ENCODE measurements around the gene ASIC1. TPM values are rescaled to one million over a fixed set of nuclear protein-coding genes. Genes with fewer than 3 reads are reported as not detected.
A peak's percentile ranks its signal among the peaks of the same experiment; 100 is the strongest.

ASIC1 gene
- total RNA-seq, 6 experiments from 2014 or later, result 1.3 to 2.4 (median 1.6) TPM

- Mint-ChIP-seq H3K27ac (no peak overlapping the region), H3K4me3 (no peak overlapping the region), H3K27me3 (ENCODE audit: insufficient read depth) (peaks cover 1% of the 10 kb centered on the region; the same call in 1 of the 2 replicates), H3K4me1 (ENCODE audit: low read depth) (no peaks in the 10 kb centered on the region), H3K36me3 (ENCODE audit: low read depth) (peaks cover 24% of the 10 kb centered on the region), H3K9me3 (no peaks in the 10 kb centered on the region)
- no peak for DNase-seq
- TF ChIP-seq CTCF (IDR thresholded peaks at IDR 0.05), result no peak
Measured at GRCh38 chr12:50123203-50123602, 65.8 kb downstream of the ASIC1 start.

- H3K27ac Mint-ChIP-seq, result no peak overlapping the region
- peaks cover 1% of the 10 kb centered on the region for H3K27me3 Mint-ChIP-seq (ENCODE audit: insufficient read depth)
- no peak for TF ChIP-seq CTCF (IDR thresholded peaks at IDR 0.05)
- peaks cover 2% of the 10 kb centered on the region for H3K4me1 Mint-ChIP-seq (ENCODE audit: low read depth)
- H3K36me3 Mint-ChIP-seq (ENCODE audit: low read depth), result peaks cover 21% of the 10 kb centered on the region
- no peaks in the 10 kb centered on the region for H3K9me3 Mint-ChIP-seq
- DNase-seq, result no peak
- no peak overlapping the region for H3K4me3 Mint-ChIP-seq
Measured at GRCh38 chr12:50127546-50127945, 70.2 kb downstream of the ASIC1 start.

GRCh38 chr12:50129290-50129689, 71.9 kb downstream of the ASIC1 start:
- no peak for TF ChIP-seq CTCF (IDR thresholded peaks at IDR 0.05)
- H3K4me3 Mint-ChIP-seq, result no peak overlapping the region
- H3K36me3 Mint-ChIP-seq (ENCODE audit: low read depth), result peaks cover 26% of the 10 kb centered on the region
- no peak overlapping the region for H3K27ac Mint-ChIP-seq
- H3K27me3 Mint-ChIP-seq (ENCODE audit: insufficient read depth), result peaks cover 1% of the 10 kb centered on the region
- no peak for DNase-seq
- H3K4me1 Mint-ChIP-seq (ENCODE audit: low read depth), result peaks cover 6% of the 10 kb centered on the region
- H3K9me3 Mint-ChIP-seq, result no peaks in the 10 kb centered on the region

- H3K36me3 Mint-ChIP-seq (ENCODE audit: low read depth), result peaks cover 34% of the 10 kb centered on the region
- peaks cover 4% of the 10 kb centered on the region for H3K27me3 Mint-ChIP-seq (ENCODE audit: insufficient read depth)
- no peak overlapping the region for H3K4me3 Mint-ChIP-seq
- H3K9me3 Mint-ChIP-seq, result no peaks in the 10 kb centered on the region
- TF ChIP-seq CTCF (IDR thresholded peaks at IDR 0.05), result peak; percentile 75
- peaks cover 21% of the 10 kb centered on the region for H3K4me1 Mint-ChIP-seq (ENCODE audit: low read depth)
- peak; percentile 16 for DNase-seq
- H3K27ac Mint-ChIP-seq, result peak overlapping the region; percentile 4; the same call in 1 of the 2 replicates
Measured at GRCh38 chr12:50132505-50133135, 75.2 kb downstream of the ASIC1 start.

Other genes with a start within 250 kb of the ASIC1 start
- gene NCKAP5L, start 229.2 kb upstream of the ASIC1 start, total RNA-seq (2021; fragmentation: NEBNext Ultra II Directional; extraction: Animal tissue kit (Norgen Biotek cat#: 25700)), result 10 to 100 TPM; 24.4 to 37.5 (median 25.0) TPM
- gene BCDIN3D, start 214.5 kb upstream of the ASIC1 start, total RNA-seq (2021; fragmentation: NEBNext Ultra II Directional; extraction: Animal tissue kit (Norgen Biotek cat#: 25700)), result 1 to 10 TPM; 1.5 to 2.9 (median 2.0) TPM
- gene FAIM2, start 153.7 kb upstream of the ASIC1 start, total RNA-seq (2021; fragmentation: NEBNext Ultra II Directional; extraction: Animal tissue kit (Norgen Biotek cat#: 25700)), result 1 to 10 TPM in 4 of 6 experiments, under 1 TPM in 2; 0.24 to 1.1 (median 1.1) TPM
- not detected for gene AQP2, start 106.9 kb upstream of the ASIC1 start, total RNA-seq (2021; fragmentation: NEBNext Ultra II Directional; extraction: Animal tissue kit (Norgen Biotek cat#: 25700))
- gene AQP5, start 95.7 kb upstream of the ASIC1 start, total RNA-seq (2021; fragmentation: NEBNext Ultra II Directional; extraction: Animal tissue kit (Norgen Biotek cat#: 25700)), result not detected
- gene AQP6, start 84.6 kb upstream of the ASIC1 start, total RNA-seq (2021; fragmentation: NEBNext Ultra II Directional; extraction: Animal tissue kit (Norgen Biotek cat#: 25700)), result not detected
- gene RACGAP1, start 32.1 kb upstream of the ASIC1 start, total RNA-seq (2021; fragmentation: NEBNext Ultra II Directional; extraction: Animal tissue kit (Norgen Biotek cat#: 25700)), result 100 to 1,000 TPM in 5 of 6 experiments, 10 to 100 TPM in 1; 52.6 to 119 (median 104) TPM
- 10 to 100 TPM; 37.6 to 59.1 (median 44.2) TPM for gene SMARCD1, start 27.7 kb downstream of the ASIC1 start, total RNA-seq (2021; fragmentation: NEBNext Ultra II Directional; extraction: Animal tissue kit (Norgen Biotek cat#: 25700))
- gene GPD1, start 46.4 kb downstream of the ASIC1 start, total RNA-seq (2021; fragmentation: NEBNext Ultra II Directional; extraction: Animal tissue kit (Norgen Biotek cat#: 25700)), result under 1 TPM in 1 of 6 experiments, not detected in 5; 0.20 TPM
- gene COX14, start 54.6 kb downstream of the ASIC1 start, total RNA-seq (2021; fragmentation: NEBNext Ultra II Directional; extraction: Animal tissue kit (Norgen Biotek cat#: 25700)), result 10 to 100 TPM; 44.4 to 77.8 (median 53.4) TPM
- 10 to 100 TPM; 48.0 to 69.3 (median 60.3) TPM for gene CERS5, start 109.8 kb downstream of the ASIC1 start, total RNA-seq (2021; fragmentation: NEBNext Ultra II Directional; extraction: Animal tissue kit (Norgen Biotek cat#: 25700))
- gene LIMA1, start 225.9 kb downstream of the ASIC1 start, total RNA-seq (2021; fragmentation: NEBNext Ultra II Directional; extraction: Animal tissue kit (Norgen Biotek cat#: 25700)), result 100 to 1,000 TPM; 259 to 335 (median 298) TPM

Measured in HFFc6 (cell line).